SHP77 (cell line): ENCODE results near the gene SPATA13.

ENCODE experiments used
- DNase-seq, 2 experiments: peaks; one replicate each; lab custom pipeline; 2025; lab: John Stamatoyannopoulos, UW

SPATA13 gene

DNA sequence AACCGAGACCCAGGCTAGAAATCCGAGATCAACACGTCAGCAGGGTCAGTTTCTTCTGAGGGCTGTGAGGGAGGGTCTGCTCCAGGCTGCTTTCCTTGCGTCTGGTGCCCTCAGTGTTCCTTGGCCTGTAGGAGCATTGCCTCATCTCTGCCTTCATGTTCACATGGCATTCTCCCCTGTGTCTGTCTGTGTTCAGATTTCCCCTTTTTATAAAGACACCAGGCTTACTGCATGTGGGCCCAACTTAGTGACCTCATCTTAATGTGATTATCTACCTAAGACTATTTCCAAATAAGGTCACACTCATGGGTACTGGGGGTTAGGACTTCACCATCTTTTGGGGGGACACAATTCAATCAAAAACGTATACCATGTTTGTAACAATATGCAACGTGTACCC lies 91.6 kb downstream of the SPATA13 start:
- no peak for DNase-seq

- no peak for DNase-seq
These were observed 93.1 kb downstream of the SPATA13 start for GRCh38 chr13:24253520-24254145.

DNA sequence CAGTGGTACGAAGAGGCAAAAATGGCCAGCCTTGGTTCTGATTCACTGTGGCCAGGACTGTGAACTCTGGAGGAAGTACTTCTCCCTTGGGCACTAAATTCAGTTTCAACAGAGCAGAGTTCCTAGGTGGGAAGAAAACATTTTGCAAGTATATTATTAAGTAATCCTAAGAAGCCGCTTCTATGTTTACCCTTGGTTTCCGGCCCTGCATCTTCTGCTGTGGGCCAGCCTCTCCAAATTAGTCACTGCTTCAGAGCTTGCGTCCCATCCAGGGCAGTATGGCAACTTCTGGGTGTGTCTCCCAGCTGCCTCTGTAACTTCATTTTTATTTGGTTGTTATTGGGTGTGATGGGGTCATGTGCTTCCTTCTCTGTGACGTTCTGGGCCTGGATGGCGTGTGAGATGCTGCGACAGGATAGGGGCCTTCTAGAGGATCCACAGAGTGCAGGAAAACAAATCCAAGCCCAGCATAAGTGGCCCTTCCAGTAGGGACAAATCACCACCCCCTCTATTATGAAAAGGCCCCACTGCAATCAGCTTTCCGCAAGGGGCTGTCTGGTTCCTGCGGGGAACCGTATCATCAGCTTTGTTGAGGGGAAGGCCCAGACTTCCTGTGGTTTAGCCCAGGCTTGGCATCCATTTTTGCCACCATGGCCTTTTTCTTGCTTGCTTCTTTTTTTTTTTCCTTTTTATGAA lies 93.8 kb downstream of the SPATA13 start:
- DNase-seq, result no peak

GRCh38 chr13:24257497-24257896 lies 97.0 kb downstream of the SPATA13 start:
- DNase-seq, result no peak

DNA sequence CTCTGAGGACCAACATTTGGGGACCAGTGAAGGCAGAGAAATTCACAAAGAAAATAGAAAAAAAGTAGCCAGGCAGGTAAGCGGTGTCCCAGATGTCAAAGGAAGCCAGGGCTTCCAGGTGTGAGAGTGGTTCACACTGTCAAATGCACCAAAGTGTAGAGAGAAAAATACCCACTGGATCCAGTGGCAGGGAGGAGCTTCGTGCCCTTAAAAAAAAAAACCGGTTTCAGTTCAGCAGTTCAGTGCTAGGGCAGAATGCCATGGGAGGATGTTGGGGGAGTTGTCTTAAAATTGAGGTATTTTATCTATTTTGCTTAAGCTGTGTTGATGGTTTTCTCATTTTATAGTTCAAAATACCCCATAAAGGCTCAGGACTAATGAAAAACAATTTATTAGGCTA lies 101.0 kb downstream of the SPATA13 start:
- DNase-seq, result no peak

- no peak for DNase-seq
These were observed 103.1 kb downstream of the SPATA13 start for GRCh38 chr13:24263632-24264031.

DNA sequence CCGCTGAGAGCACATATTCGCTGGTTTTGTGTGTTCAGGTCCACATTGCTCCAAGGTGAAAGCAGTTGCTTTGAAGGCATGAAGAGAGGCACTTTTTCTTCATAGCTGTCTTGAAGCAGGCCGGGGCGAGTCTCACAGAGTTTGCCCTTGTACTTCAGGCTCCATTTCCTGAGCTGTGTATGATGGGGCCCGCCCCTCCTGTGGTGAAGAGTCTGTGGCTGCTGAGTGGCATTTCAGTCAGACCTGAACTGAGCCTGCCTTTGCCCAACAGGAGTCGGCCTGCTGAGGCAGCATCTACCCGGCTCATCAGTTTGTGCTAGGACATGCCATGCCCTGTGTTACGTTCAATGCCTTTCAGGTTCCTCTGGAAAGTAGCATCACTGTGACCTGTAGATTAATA lies 104.5 kb downstream of the SPATA13 start:
- DNase-seq, result no peak

DNA sequence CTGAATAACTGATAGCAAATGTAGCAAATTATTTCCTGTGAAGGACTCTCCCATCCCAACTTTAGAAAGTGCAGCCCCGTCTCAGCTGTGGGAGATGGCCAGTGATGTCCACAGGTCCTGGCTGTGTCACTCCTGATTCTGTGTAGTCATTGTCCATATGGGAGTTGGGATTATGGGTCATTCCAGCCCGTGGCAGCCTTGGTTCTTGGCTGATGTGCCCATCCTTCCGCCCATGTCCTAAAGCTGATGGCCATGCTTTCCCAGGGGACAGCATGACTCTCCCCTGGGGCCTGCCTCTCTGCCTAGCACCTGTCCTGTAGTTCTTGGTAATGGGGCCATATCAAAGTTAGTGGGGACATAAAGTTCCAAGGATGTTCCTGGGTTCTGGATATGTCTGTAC lies 104.9 kb downstream of the SPATA13 start:
- DNase-seq, result no peak

GRCh38 chr13:24267274-24267673 lies 106.8 kb downstream of the SPATA13 start:
- DNase-seq, result no peak

DNA sequence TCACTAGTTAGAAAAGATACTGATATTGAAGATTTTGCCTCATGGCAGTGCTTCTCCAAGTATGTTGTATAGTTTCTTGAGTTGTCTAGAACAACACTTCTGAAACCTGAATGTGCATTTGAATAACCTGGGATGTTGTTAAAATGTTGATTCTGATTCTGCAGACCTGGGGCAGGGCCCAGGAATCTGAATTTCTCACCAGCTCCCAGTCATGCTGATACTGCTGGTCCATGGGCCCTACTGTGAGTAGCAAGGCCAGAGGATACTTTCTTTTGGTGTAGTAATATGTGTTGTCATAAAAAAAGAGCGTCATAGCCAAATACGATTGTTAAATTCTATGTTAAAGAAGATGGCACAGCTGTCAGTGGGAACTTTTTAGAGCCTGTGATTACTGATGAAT lies 107.3 kb downstream of the SPATA13 start:
- no peak for DNase-seq

DNA sequence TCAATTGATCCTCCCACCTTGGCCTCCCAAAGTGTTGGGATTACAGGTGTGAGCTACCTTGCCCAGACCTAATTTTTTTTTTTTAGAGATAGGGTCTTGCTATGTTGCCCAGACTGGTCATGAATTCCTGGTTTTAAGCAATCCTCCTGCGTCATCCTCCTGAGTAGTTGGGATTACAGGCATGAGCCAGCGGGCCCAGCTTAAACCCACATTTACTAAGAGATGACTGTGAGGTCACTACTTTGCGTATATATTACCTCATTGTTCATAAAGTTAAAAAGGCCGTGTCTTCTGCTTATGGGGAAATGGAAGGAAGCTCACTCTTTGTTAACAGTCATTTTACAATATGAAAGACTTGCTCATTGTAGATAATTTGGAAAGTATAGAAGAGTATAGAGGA lies 109.3 kb downstream of the SPATA13 start:
- no peak for DNase-seq

- DNase-seq, result peak in 1 of 2 experiments; percentile 10
These were observed 110.2 kb downstream of the SPATA13 start for GRCh38 chr13:24270639-24271141.

GRCh38 chr13:24271231-24271600 lies 110.7 kb downstream of the SPATA13 start:
- no peak for DNase-seq

- no peak for DNase-seq
These were observed 111.3 kb downstream of the SPATA13 start for GRCh38 chr13:24271601-24272451.

DNA sequence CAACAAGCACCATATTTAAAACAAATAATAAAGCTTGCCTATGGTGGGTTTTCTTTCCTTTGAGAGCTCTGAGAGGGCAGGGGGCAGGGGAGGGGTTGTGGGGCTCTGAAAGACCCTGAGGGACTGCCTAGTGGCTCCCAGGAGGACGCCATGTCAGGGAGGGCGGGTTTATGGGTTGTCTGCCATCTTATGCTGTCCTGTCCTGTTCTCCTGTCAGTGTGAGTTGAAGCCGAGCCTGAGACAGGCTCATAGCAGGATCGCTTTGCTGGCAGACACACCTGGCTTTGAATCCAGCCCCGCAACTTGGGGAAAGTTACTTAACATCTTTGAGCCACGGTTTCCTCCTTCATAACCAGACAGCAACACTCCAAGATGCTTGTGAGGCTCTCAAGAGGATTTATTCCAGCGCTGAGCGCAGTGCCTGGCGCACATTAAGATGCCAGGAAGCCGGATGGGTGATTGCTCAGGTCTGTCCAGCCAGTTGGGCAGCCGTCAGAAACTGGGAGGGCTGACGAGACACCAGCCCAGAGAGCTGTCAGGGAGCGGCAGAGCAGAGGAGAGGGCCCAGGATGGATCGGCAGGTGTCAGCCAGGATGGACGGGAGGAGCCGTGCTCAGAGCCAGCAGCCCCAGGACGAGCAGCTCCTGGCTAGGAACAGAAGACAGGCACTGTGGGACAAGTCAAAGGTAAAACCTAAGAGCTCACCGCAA lies 112.1 kb downstream of the SPATA13 start:
- no peak for DNase-seq

- no peak for DNase-seq
These were observed 113.4 kb downstream of the SPATA13 start for GRCh38 chr13:24273926-24274325.

DNA sequence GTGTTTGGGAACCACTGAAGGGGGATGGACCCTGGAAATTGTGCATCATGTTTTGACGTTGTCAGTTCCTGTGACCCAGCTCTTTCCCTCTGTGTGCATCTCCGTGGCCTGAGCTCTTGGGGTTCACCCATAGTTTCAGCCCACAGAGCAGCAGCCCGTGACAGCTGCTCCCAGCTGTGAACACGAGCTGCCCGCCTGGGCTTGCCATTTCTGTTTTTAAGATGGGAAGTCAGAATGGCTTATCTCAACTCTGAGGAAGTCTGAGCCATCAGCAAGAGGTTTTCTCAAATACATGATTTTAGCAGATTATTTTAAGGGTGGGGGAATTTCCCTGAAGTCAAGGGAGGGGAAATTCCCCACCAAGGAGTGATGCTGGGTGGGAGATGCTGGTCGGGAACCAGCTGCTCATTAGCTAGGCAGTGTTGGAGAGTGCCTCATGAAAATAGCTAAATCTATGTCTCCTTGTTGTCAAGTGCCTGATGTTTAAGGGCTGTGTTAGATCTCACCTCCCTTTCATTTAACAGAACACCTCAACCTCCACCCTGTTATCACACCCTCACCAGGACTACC lies 114.0 kb downstream of the SPATA13 start:
- DNase-seq, result no peak

GRCh38 chr13:24275041-24275440 lies 114.5 kb downstream of the SPATA13 start:
- no peak for DNase-seq

DNA sequence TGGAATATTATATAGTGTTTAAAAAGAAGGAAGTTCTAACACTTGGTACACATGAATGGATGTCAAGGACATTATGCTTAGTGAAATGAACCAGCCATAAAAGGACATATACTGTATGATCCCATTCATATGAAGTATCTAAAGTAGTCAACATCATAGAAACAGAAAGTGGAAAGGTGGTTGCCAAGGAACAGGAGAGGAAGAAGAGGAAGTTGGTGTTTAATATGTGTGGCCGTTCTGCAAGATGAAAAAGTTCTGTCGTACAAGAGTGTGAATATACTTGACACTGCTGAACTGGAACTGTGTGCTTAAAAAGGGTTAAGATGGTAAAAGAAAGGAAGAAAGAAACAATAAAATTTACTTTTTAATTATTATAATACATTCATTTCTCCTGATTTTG lies 115.8 kb downstream of the SPATA13 start:
- no peak for DNase-seq

GRCh38 chr13:24276861-24277260 lies 116.3 kb downstream of the SPATA13 start:
- DNase-seq, result no peak

- DNase-seq, result no peak
These were observed 117.2 kb downstream of the SPATA13 start for GRCh38 chr13:24277761-24278160.
